ENCODE results near the gene TBC1D1.
A peak's percentile ranks its signal among the peaks of the same experiment; 100 is the strongest.

TBC1D1 gene

GRCh38 chr4:38055566-38055965, 164.7 kb downstream of the TBC1D1 start:
- Histone ChIP-seq H3K4me1 (ENCODE audit: insufficient read depth, insufficient read length) (peaks cover 2% of the 10 kb centered on the region), H3K27me3 (ENCODE audit: insufficient read depth, insufficient read length) (no peaks in the 10 kb centered on the region), H3K4me3 (ENCODE audit: insufficient read length, low read depth) (no peak overlapping the region), H3K36me3 (ENCODE audit: insufficient read depth, insufficient read length, low read length) (peaks cover 35% of the 10 kb centered on the region), H3K9me3 (ENCODE audit: insufficient read depth, low read length) (no peaks in the 10 kb centered on the region), H3K9ac (ENCODE audit: insufficient read length, low read depth) (no peak overlapping the region)
- TF ChIP-seq ZNF274 (IDR thresholded peaks at IDR 0.05; ENCODE audit: low read depth, low read length) (no peak), SUZ12 (IDR thresholded peaks at IDR 0.05; ENCODE audit: extremely low read depth, insufficient read depth, insufficient read length) (no peak), YY1 (IDR thresholded peaks at IDR 0.05; ENCODE audit: insufficient read depth, insufficient read length) (no peak)
- DNase-seq (ENCODE audit: low read depth, low spot score): no peak

DNA sequence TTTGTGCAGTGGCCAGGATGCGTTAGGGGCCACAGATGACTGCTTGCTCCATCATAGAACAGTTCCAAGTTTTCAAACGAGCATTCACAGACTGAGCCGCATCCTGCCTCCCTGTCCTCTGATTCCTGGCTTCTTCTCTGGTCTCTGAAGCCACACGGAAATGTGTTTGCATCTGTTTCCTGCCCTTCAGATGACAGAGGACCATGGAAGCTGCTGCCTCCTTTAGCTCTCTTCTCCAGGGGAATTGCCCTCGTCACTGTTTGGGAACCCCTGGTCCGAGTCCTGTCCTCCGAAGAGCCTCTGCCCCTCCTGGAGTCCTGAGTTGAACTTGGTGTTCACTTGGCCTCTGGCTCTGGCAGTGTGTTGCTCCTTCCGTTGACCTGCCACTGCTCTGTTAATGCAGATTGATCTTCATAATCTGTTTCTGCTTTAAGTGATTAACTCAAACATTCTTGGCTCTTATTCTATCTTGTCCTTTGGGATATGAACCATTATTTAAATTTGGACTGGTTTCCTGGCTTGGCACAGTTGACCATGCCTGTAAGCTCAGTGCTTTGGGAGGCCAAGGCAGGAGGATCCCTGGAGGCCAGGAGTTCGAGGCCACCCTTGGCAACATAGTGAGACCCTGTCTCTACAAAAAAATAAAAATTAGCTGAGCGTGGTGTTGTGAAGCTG, 165.3 kb downstream of the TBC1D1 start:
- Histone ChIP-seq H3K9ac (ENCODE audit: insufficient read length, low read depth) (no peak overlapping the region), H3K4me1 (ENCODE audit: insufficient read depth, insufficient read length) (peaks cover 2% of the 10 kb centered on the region), H3K9me3 (ENCODE audit: insufficient read depth, low read length) (no peaks in the 10 kb centered on the region), H3K36me3 (ENCODE audit: insufficient read depth, insufficient read length, low read length) (peaks cover 34% of the 10 kb centered on the region), H3K27me3 (ENCODE audit: insufficient read depth, insufficient read length) (no peaks in the 10 kb centered on the region), H3K4me3 (ENCODE audit: insufficient read length, low read depth) (no peak overlapping the region)
- no peak for DNase-seq (ENCODE audit: low read depth, low spot score)
- TF ChIP-seq YY1 (IDR thresholded peaks at IDR 0.05; ENCODE audit: insufficient read depth, insufficient read length) (no peak), ZNF274 (IDR thresholded peaks at IDR 0.05; ENCODE audit: low read depth, low read length) (no peak), SUZ12 (IDR thresholded peaks at IDR 0.05; ENCODE audit: extremely low read depth, insufficient read depth, insufficient read length) (no peak)

DNA sequence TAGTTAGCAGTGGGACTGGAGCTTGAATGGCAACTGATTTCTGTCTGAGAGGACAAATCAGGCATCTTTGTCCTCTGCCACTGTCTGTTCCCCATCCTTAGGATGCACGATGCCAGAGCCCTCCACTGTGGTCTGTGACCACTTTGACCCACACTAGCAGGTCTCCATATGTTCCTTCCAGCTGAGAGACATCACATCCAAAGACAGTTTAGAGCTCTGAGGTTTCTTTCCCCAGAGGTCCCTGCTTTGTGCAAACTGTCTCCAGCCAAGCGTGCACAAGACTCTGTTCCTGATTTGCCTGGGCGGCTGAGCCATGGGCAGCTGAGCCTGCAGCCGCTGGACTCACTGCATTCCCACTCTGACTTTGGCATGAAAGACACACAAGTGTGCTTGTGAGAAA, 167.3 kb downstream of the TBC1D1 start:
- Histone ChIP-seq H3K9me3 (ENCODE audit: insufficient read depth, low read length) (no peaks in the 10 kb centered on the region), H3K36me3 (ENCODE audit: insufficient read depth, insufficient read length, low read length) (peaks cover 33% of the 10 kb centered on the region), H3K9ac (ENCODE audit: insufficient read length, low read depth) (no peak overlapping the region), H3K27me3 (ENCODE audit: insufficient read depth, insufficient read length) (no peaks in the 10 kb centered on the region), H3K4me3 (ENCODE audit: insufficient read length, low read depth) (no peak overlapping the region), H3K4me1 (ENCODE audit: insufficient read depth, insufficient read length) (peaks cover 2% of the 10 kb centered on the region)
- no peak for DNase-seq (ENCODE audit: low read depth, low spot score)
- TF ChIP-seq YY1 (IDR thresholded peaks at IDR 0.05; ENCODE audit: insufficient read depth, insufficient read length): no peak
- TF ChIP-seq SUZ12 (IDR thresholded peaks at IDR 0.05; ENCODE audit: extremely low read depth, insufficient read depth, insufficient read length): no peak
- TF ChIP-seq ZNF274 (IDR thresholded peaks at IDR 0.05; ENCODE audit: low read depth, low read length): no peak

- Histone ChIP-seq H3K4me1 (ENCODE audit: insufficient read depth, insufficient read length) (no peaks in the 10 kb centered on the region), H3K9me3 (ENCODE audit: insufficient read depth, low read length) (no peaks in the 10 kb centered on the region), H3K4me3 (ENCODE audit: insufficient read length, low read depth) (no peak overlapping the region), H3K27me3 (ENCODE audit: insufficient read depth, insufficient read length) (no peaks in the 10 kb centered on the region), H3K36me3 (ENCODE audit: insufficient read depth, insufficient read length, low read length) (peaks cover 17% of the 10 kb centered on the region), H3K9ac (ENCODE audit: insufficient read length, low read depth) (no peak overlapping the region)
- TF ChIP-seq YY1 (IDR thresholded peaks at IDR 0.05; ENCODE audit: insufficient read depth, insufficient read length) (no peak), ZNF274 (IDR thresholded peaks at IDR 0.05; ENCODE audit: low read depth, low read length) (no peak), SUZ12 (IDR thresholded peaks at IDR 0.05; ENCODE audit: extremely low read depth, insufficient read depth, insufficient read length) (no peak)
- no peak for DNase-seq (ENCODE audit: low read depth, low spot score)
Observed at GRCh38 chr4:38060829-38061431, 170.0 kb downstream of the TBC1D1 start.

DNA sequence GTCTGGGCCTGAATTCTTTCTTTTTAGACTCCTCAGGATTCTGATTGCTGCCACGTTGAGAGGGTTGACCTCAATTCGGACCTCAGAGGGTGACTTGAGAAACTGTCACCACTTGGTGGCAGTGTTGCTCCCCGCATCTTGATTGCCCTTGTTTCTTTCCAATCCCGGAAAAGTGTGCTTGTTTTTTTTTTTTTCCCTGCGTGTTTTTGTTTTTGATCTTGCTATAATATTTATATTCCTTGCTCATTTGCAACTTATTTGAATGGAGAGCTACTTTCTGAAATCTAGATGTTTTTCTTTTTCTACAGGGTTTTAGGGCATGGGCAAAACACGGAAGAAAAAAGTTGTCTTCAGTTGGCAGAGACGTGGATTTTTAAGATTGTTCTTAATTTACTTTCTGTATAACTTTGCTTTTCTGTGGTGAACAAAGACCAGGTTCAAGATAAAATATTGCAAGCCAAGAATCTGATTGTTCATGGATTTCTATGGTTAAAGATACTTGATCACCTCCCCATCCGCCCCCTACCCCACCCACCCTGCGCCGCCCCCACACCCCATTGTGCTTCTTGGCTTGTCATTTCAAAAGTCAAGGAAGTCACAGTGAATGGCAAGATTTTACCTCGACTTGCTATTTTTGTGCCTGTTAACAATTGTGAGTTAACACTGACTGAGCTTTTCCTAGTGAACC, 171.3 kb downstream of the TBC1D1 start:
- Histone ChIP-seq H3K36me3 (ENCODE audit: insufficient read depth, insufficient read length, low read length) (peaks cover 17% of the 10 kb centered on the region), H3K4me3 (ENCODE audit: insufficient read length, low read depth) (no peak overlapping the region), H3K4me1 (ENCODE audit: insufficient read depth, insufficient read length) (no peaks in the 10 kb centered on the region), H3K27me3 (ENCODE audit: insufficient read depth, insufficient read length) (no peaks in the 10 kb centered on the region), H3K9me3 (ENCODE audit: insufficient read depth, low read length) (no peaks in the 10 kb centered on the region), H3K9ac (ENCODE audit: insufficient read length, low read depth) (no peak overlapping the region)
- TF ChIP-seq SUZ12 (IDR thresholded peaks at IDR 0.05; ENCODE audit: extremely low read depth, insufficient read depth, insufficient read length) (no peak), ZNF274 (IDR thresholded peaks at IDR 0.05; ENCODE audit: low read depth, low read length) (no peak), YY1 (IDR thresholded peaks at IDR 0.05; ENCODE audit: insufficient read depth, insufficient read length) (no peak)
- peak; percentile 55 for DNase-seq (ENCODE audit: low read depth, low spot score)

DNA sequence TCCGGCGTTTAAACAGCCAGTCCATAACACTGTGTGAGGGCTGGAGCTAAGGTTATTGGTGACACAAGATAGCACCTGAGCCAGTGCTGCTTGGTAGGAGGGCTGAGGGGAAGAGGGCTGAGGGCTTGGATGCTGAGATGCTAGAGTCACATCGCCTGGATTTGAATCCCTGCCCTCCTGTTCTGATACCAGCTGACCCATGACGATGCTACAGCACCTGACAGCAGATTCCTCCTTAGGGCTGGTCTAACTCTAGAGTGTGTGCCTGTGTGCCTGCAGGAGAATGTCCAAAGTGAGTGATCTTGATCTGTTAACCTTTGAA, 171.9 kb downstream of the TBC1D1 start:
- H3K9me3 ChIP-seq (ENCODE audit: insufficient read depth, low read length): no peaks in the 10 kb centered on the region
- no peak for DNase-seq (ENCODE audit: low read depth, low spot score)
- no peaks in the 10 kb centered on the region for H3K27me3 ChIP-seq (ENCODE audit: insufficient read depth, insufficient read length)
- no peak overlapping the region for H3K4me3 ChIP-seq (ENCODE audit: insufficient read length, low read depth)
- peaks cover 19% of the 10 kb centered on the region for H3K36me3 ChIP-seq (ENCODE audit: insufficient read depth, insufficient read length, low read length)
- TF ChIP-seq SUZ12 (IDR thresholded peaks at IDR 0.05; ENCODE audit: extremely low read depth, insufficient read depth, insufficient read length): no peak
- no peak for TF ChIP-seq YY1 (IDR thresholded peaks at IDR 0.05; ENCODE audit: insufficient read depth, insufficient read length)
- TF ChIP-seq ZNF274 (IDR thresholded peaks at IDR 0.05; ENCODE audit: low read depth, low read length): no peak
- no peak overlapping the region for H3K9ac ChIP-seq (ENCODE audit: insufficient read length, low read depth)
- no peaks in the 10 kb centered on the region for H3K4me1 ChIP-seq (ENCODE audit: insufficient read depth, insufficient read length)

DNA sequence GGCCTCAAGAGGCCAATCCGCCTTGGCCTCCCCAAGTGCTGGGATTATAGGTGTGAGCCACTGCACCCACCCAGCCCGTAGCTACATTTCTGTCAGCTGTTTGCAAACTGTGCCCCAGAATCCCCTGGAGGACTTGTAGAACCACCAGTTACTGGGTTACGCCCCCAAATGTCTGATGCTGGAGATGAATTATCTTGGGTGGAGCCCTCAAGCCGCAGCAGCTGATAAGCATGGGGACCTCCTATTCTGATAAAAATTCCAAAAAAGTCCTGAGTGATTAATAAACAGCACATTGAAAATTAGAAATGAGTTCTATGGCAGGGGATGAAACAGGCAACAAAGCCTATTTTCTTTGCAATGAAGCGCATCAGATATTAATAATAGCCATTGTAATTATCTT, 174.3 kb downstream of the TBC1D1 start:
- DNase-seq (ENCODE audit: low read depth, low spot score): no peak
- Histone ChIP-seq H3K4me3 (ENCODE audit: insufficient read length, low read depth) (no peak overlapping the region), H3K27me3 (ENCODE audit: insufficient read depth, insufficient read length) (no peaks in the 10 kb centered on the region), H3K9ac (ENCODE audit: insufficient read length, low read depth) (no peak overlapping the region), H3K4me1 (ENCODE audit: insufficient read depth, insufficient read length) (no peaks in the 10 kb centered on the region), H3K36me3 (ENCODE audit: insufficient read depth, insufficient read length, low read length) (peaks cover 25% of the 10 kb centered on the region), H3K9me3 (ENCODE audit: insufficient read depth, low read length) (no peaks in the 10 kb centered on the region)
- TF ChIP-seq SUZ12 (IDR thresholded peaks at IDR 0.05; ENCODE audit: extremely low read depth, insufficient read depth, insufficient read length) (no peak), YY1 (IDR thresholded peaks at IDR 0.05; ENCODE audit: insufficient read depth, insufficient read length) (no peak), ZNF274 (IDR thresholded peaks at IDR 0.05; ENCODE audit: low read depth, low read length) (no peak)
